Neural progenitor cell (in vitro differentiated cells): Measurements from ENCODE around the gene PIF1. TPM values are rescaled to one million over a fixed set of nuclear protein-coding genes. Genes with fewer than 3 reads are reported as not detected.

Experiments
- DNase-seq: peaks from one replicate; pipeline ENCODE4 v3.0.0-alpha.2; 2016; ENCODE audit warnings: low spot score
- H2AFZ ChIP-seq: fragments of 200-600 bp; sonication (generic); replicated peaks from 2 replicates; pipeline ENCODE4 v1.6.1; 2016; ENCODE audit warnings: antibody characterized with exemption
- H3F3A ChIP-seq: fragments of 200-600 bp; sonication (generic); 2 replicates; pipeline ENCODE4 v1.6.1; 2016; ENCODE audit warnings: antibody characterized with exemption, low read depth
- H3K27ac ChIP-seq: fragments of 200-600 bp; sonication (generic); 2 replicates; pipeline ENCODE4 v1.5.1; 2016; ENCODE audit warnings: mild to moderate bottlenecking
- H3K27me3 ChIP-seq: fragments of 200-600 bp; sonication (generic); 2 replicates; pipeline ENCODE4 v1.6.1; 2016; ENCODE audit warnings: mild to moderate bottlenecking, moderate library complexity
- H3K36me3 ChIP-seq: fragments of 200-600 bp; sonication (generic); 2 replicates; pipeline ENCODE4 v1.5.1; 2016
- H3K4me1 ChIP-seq: fragments of 200-600 bp; sonication (generic); 2 replicates; pipeline ENCODE4 v1.6.1; 2016; ENCODE audit warnings: mixed run types
- H3K4me2 ChIP-seq: fragments of 200-600 bp; sonication (generic); 2 replicates; pipeline ENCODE4 v1.6.1; 2016
- H3K4me3 ChIP-seq: fragments of 200-600 bp; sonication (generic); 2 replicates; pipeline ENCODE4 v1.5.1; 2016
- H3K79me2 ChIP-seq: fragments of 200-600 bp; sonication (generic); 2 replicates; pipeline ENCODE4 v1.6.1; 2016; ENCODE audit warnings: low read depth
- H3K9ac ChIP-seq: fragments of 200-600 bp; sonication (generic); 2 replicates; pipeline ENCODE4 v1.6.1; 2016
- H3K9me3 ChIP-seq: fragments of 200-600 bp; sonication (generic); 2 replicates; pipeline ENCODE4 v1.5.1; 2016; ENCODE audit warnings: low read depth
- H4K20me1 ChIP-seq: fragments of 200-600 bp; sonication (generic); 2 replicates; pipeline ENCODE4 v1.6.1; 2016; ENCODE audit warnings: low read depth
- H3K27ac Mint-ChIP-seq: 3 replicates; pipeline ENCODE4 v1.8.0; 2021; ENCODE audit warnings: mixed read lengths
- H3K27me3 Mint-ChIP-seq: 2 replicates; pipeline ENCODE4 v1.8.0; 2022; ENCODE audit warnings: low read depth, mild to moderate bottlenecking, inconsistent platforms, moderate library complexity, mixed read lengths; ENCODE audit not compliant: insufficient read depth
- H3K36me3 Mint-ChIP-seq: 3 replicates; pipeline ENCODE4 v1.8.0; 2021; ENCODE audit warnings: mixed read lengths
- H3K4me1 Mint-ChIP-seq: 3 replicates; pipeline ENCODE4 v1.8.0; 2021; ENCODE audit warnings: mixed read lengths
- H3K4me3 Mint-ChIP-seq: 3 replicates; pipeline ENCODE4 v1.8.0; 2021; ENCODE audit warnings: mild to moderate bottlenecking, moderate library complexity, mixed read lengths
- H3K9me3 Mint-ChIP-seq: 3 replicates; pipeline ENCODE4 v1.8.0; 2020; ENCODE audit warnings: mixed read lengths
- EZH2 ChIP-seq: fragments of 200-600 bp; sonication (generic); IDR thresholded peaks from 2 replicates; pipeline ENCODE4 v1.6.1; 2017; ENCODE audit warnings: antibody characterized with exemption, mild to moderate bottlenecking, moderate library complexity
- EZH2phosphoT487 ChIP-seq: fragments of 200-600 bp; sonication (generic); IDR thresholded peaks from 2 replicates; pipeline ENCODE4 v1.6.1; 2017; ENCODE audit warnings: antibody characterized with exemption
- total RNA-seq: library from RNA; depleted of rRNA; stranded (reverse); fragments of >200 nt; gene quantifications from 2 replicates; pipeline ENCODE4 v1.2.3, GENCODE V29; 2015; ENCODE audit warnings: low replicate concordance
- TF ChIP-seq, protein P1 (sequence below): fragments of 200-600 bp; sonication (generic); IDR thresholded peaks from 2 replicates; pipeline ENCODE4 v1.5.1; 2017; ENCODE audit warnings: antibody characterized with exemption, mild to moderate bottlenecking

The PIF1 gene
- total RNA-seq, 1 donor from 2014 or later, result 50.8 TPM

- Mint-ChIP-seq H3K36me3 (no peaks in the 10 kb centered on the region), H3K4me3 (no peak overlapping the region), H3K9me3 (no peaks in the 10 kb centered on the region), H3K4me1 (peaks cover 36% of the 10 kb centered on the region), H3K27me3 (peaks cover 12% of the 10 kb centered on the region), H3K27ac (no peak overlapping the region)
- TF ChIP-seq EZH2 (no peak), EZH2phosphoT487 (no peak)
- TF ChIP-seq, protein P1, sequence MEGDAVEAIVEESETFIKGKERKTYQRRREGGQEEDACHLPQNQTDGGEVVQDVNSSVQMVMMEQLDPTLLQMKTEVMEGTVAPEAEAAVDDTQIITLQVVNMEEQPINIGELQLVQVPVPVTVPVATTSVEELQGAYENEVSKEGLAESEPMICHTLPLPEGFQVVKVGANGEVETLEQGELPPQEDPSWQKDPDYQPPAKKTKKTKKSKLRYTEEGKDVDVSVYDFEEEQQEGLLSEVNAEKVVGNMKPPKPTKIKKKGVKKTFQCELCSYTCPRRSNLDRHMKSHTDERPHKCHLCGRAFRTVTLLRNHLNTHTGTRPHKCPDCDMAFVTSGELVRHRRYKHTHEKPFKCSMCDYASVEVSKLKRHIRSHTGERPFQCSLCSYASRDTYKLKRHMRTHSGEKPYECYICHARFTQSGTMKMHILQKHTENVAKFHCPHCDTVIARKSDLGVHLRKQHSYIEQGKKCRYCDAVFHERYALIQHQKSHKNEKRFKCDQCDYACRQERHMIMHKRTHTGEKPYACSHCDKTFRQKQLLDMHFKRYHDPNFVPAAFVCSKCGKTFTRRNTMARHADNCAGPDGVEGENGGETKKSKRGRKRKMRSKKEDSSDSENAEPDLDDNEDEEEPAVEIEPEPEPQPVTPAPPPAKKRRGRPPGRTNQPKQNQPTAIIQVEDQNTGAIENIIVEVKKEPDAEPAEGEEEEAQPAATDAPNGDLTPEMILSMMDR, result no peak
- H3K9ac ChIP-seq, result no peak overlapping the region
- no peaks in the 10 kb centered on the region for H4K20me1 ChIP-seq
- H3K9me3 ChIP-seq, result no peaks in the 10 kb centered on the region
- H3F3A ChIP-seq, result peaks cover 44% of the 10 kb centered on the region
- H3K27ac ChIP-seq, result no peak overlapping the region
- no peak overlapping the region for H2AFZ ChIP-seq
- peaks cover 18% of the 10 kb centered on the region for H3K4me1 ChIP-seq
- no peaks in the 10 kb centered on the region for H3K36me3 ChIP-seq
- peaks cover 31% of the 10 kb centered on the region for H3K27me3 ChIP-seq
- H3K4me2 ChIP-seq, result no peak overlapping the region
- DNase-seq, result peak; percentile 59
- no peaks in the 10 kb centered on the region for H3K79me2 ChIP-seq
- H3K4me3 ChIP-seq, result no peak overlapping the region
Observed at GRCh38 chr15:64780600-64781156, 44.8 kb downstream of the PIF1 start.

- Mint-ChIP-seq H3K4me1 (peaks cover 36% of the 10 kb centered on the region), H3K27me3 (peaks cover 12% of the 10 kb centered on the region), H3K27ac (no peak overlapping the region), H3K4me3 (no peak overlapping the region), H3K36me3 (no peaks in the 10 kb centered on the region), H3K9me3 (no peaks in the 10 kb centered on the region)
- no peaks in the 10 kb centered on the region for H3K9me3 ChIP-seq
- no peaks in the 10 kb centered on the region for H4K20me1 ChIP-seq
- no peak overlapping the region for H3K4me3 ChIP-seq
- H3K79me2 ChIP-seq, result no peaks in the 10 kb centered on the region
- no peak for DNase-seq
- H3K27ac ChIP-seq, result no peak overlapping the region
- no peaks in the 10 kb centered on the region for H3K36me3 ChIP-seq
- peaks cover 46% of the 10 kb centered on the region for H3F3A ChIP-seq
- TF ChIP-seq EZH2phosphoT487, result no peak
- TF ChIP-seq, protein P1, result no peak
- H3K9ac ChIP-seq, result no peak overlapping the region
- peaks cover 39% of the 10 kb centered on the region for H3K27me3 ChIP-seq
- H2AFZ ChIP-seq, result no peak overlapping the region
- peaks cover 18% of the 10 kb centered on the region for H3K4me1 ChIP-seq
- H3K4me2 ChIP-seq, result no peak overlapping the region
Observed at GRCh38 chr15:64779630-64780029, 45.8 kb downstream of the PIF1 start.

- Mint-ChIP-seq H3K4me3 (no peak overlapping the region), H3K9me3 (no peaks in the 10 kb centered on the region), H3K27ac (no peak overlapping the region), H3K4me1 (peaks cover 40% of the 10 kb centered on the region), H3K27me3 (peaks cover 14% of the 10 kb centered on the region), H3K36me3 (no peaks in the 10 kb centered on the region)
- H3K4me1 ChIP-seq, result peaks cover 21% of the 10 kb centered on the region
- TF ChIP-seq EZH2phosphoT487, result no peak
- no peak for TF ChIP-seq EZH2
- TF ChIP-seq, protein P1, result no peak
- H4K20me1 ChIP-seq, result no peaks in the 10 kb centered on the region
- H3K36me3 ChIP-seq, result no peaks in the 10 kb centered on the region
- H3K27me3 ChIP-seq, result peaks cover 46% of the 10 kb centered on the region
- H3K27ac ChIP-seq, result no peak overlapping the region
- H3F3A ChIP-seq, result peaks cover 52% of the 10 kb centered on the region
- no peaks in the 10 kb centered on the region for H3K9me3 ChIP-seq
- peaks cover 3% of the 10 kb centered on the region for H3K79me2 ChIP-seq
- no peak overlapping the region for H3K4me3 ChIP-seq
- DNase-seq, result no peak
- H3K4me2 ChIP-seq, result no peak overlapping the region
- H3K9ac ChIP-seq, result no peak overlapping the region
- no peak overlapping the region for H2AFZ ChIP-seq
Observed at GRCh38 chr15:64779024-64779423, 46.4 kb downstream of the PIF1 start.
